HT1080 (cell line): Measurements from ENCODE around the gene BTBD9. TPM values are rescaled to one million over a fixed set of nuclear protein-coding genes. Genes with fewer than 3 reads are reported as not detected.
A peak's percentile ranks its signal among the peaks of the same experiment; 100 is the strongest.

ENCODE experiments used
- DNase-seq: peaks from one replicate; pipeline ENCODE4 v3.0.0-alpha.2; 2015; ENCODE audit warnings: low read depth
- total RNA-seq: library from RNA; depleted of rRNA; stranded (reverse); fragments of >200 nt; shearing (Covaris generic); gene quantifications from 2 replicates; pipeline ENCODE4 v1.2.3, GENCODE V29; 2014

The BTBD9 gene
- total RNA-seq, 1 experiment from 2014 or later, result 5.5 TPM

GRCh38 chr6:38305995-38306681 lies 333.6 kb downstream of the BTBD9 start:
- DNase-seq, result no peak

GRCh38 chr6:38302838-38303237 lies 336.9 kb downstream of the BTBD9 start:
- no peak for DNase-seq

GRCh38 chr6:38302081-38302480 lies 337.6 kb downstream of the BTBD9 start:
- peak; percentile 39 for DNase-seq

GRCh38 chr6:38290133-38290799 lies 349.5 kb downstream of the BTBD9 start:
- DNase-seq, result no peak

GRCh38 chr6:38287487-38287886 lies 352.2 kb downstream of the BTBD9 start:
- no peak for DNase-seq

- no peak for DNase-seq
These were observed 354.8 kb downstream of the BTBD9 start for GRCh38 chr6:38284802-38285394.

- peak; percentile 96 for DNase-seq
These were observed 355.9 kb downstream of the BTBD9 start for GRCh38 chr6:38283734-38284362.

- peak; percentile 71 for DNase-seq
These were observed 356.8 kb downstream of the BTBD9 start for GRCh38 chr6:38282911-38283310.

- no peak for DNase-seq
These were observed 358.6 kb downstream of the BTBD9 start for GRCh38 chr6:38281126-38281525.

- no peak for DNase-seq
These were observed 359.7 kb downstream of the BTBD9 start for GRCh38 chr6:38279963-38280588.

- DNase-seq, result no peak
These were observed 360.3 kb downstream of the BTBD9 start for GRCh38 chr6:38279423-38279822.

GRCh38 chr6:38273325-38273724 lies 366.4 kb downstream of the BTBD9 start:
- DNase-seq, result no peak

- no peak for DNase-seq
These were observed 367.5 kb downstream of the BTBD9 start for GRCh38 chr6:38272222-38272621.

GRCh38 chr6:38271081-38271480 lies 368.6 kb downstream of the BTBD9 start:
- DNase-seq, result peak; percentile 43

GRCh38 chr6:38270367-38270766 lies 369.4 kb downstream of the BTBD9 start:
- DNase-seq, result peak; percentile 43

GRCh38 chr6:38269461-38270172 lies 370.1 kb downstream of the BTBD9 start:
- no peak for DNase-seq

- DNase-seq, result no peak
These were observed 371.4 kb downstream of the BTBD9 start for GRCh38 chr6:38268342-38268741.

- DNase-seq, result no peak
These were observed 372.8 kb downstream of the BTBD9 start for GRCh38 chr6:38266921-38267354.

- no peak for DNase-seq
These were observed 375.1 kb downstream of the BTBD9 start for GRCh38 chr6:38264605-38265004.

GRCh38 chr6:38262609-38263008 lies 377.1 kb downstream of the BTBD9 start:
- peak; percentile 71 for DNase-seq

- DNase-seq, result peak; percentile 91
These were observed 377.7 kb downstream of the BTBD9 start for GRCh38 chr6:38262026-38262425.
